K562 (cell line): Measurements from ENCODE around the gene CMIP. TPM values are rescaled to one million over a fixed set of nuclear protein-coding genes. Genes with fewer than 3 reads are reported as not detected.
A peak's percentile ranks its signal among the peaks of the same experiment; 100 is the strongest.

Experiments used
- ATAC-seq: fragments of 200-7000 bp; cut with Tn5 transposase; 3 replicates; pipeline ENCODE4 v1.9.1; 2020; ENCODE audit warnings: moderate library complexity
- BruUV-seq: library from RNA; stranded (reverse); fragments of 400-500 nt; replicated peaks from 2 replicates; lab custom pipeline; 2021; lab: Mats Ljungman, UMichigan
- CTCF ChIA-PET: fragments of 300-600 bp; formaldehyde crosslinking; extraction: SDS; loops from one replicate; lab custom pipeline; 2021; ENCODE audit warnings: low intra/inter-chr PET ratio; lab: Yijun Ruan, JAX
- POLR2A ChIA-PET: fragments of 300-600, 350-650 bp; sonication (Branson Sonifier 250); formaldehyde crosslinking; extraction: SDS; loops from one replicate; lab custom pipeline; 2021; ENCODE audit warnings: antibody characterized with exemption, inconsistent platforms; lab: Yijun Ruan, JAX
- DNase-seq, 4 experiments: peaks; one replicate each; pipeline versions ENCODE4 v3.0.0 to v3.0.0-alpha.2; 2011 to 2018; ENCODE audit warnings: low spot score in 3 of 4, mixed read lengths in 3 of 4; ENCODE audit errors: extremely low read depth in 1 of 4
- FAIRE-seq: peaks from 2 replicates; lab custom pipeline; 2011; peaks lifted over from hg19 to GRCh38; lab: Jason Lieb, UNC
- H2AFZ ChIP-seq: 2 replicates; pipeline ENCODE4 v1.6.0; 2011; ENCODE audit warnings: low read depth, low read length, control low read depth, inconsistent platforms
- H3K27ac ChIP-seq: fragments of 200-600 bp; 3 replicates; pipeline ENCODE4 v1.8.0; 2011; ENCODE audit warnings: low read depth, mild to moderate bottlenecking, control low read depth, inconsistent platforms, low read length, moderate library complexity, mixed read lengths; ENCODE audit errors: extremely low read depth
- H3K27me3 ChIP-seq, 2 experiments: fragments of 300-600 bp in 1 of 2; 2 replicates in 1 of 2; 3 replicates in 1 of 2; pipeline versions ENCODE4 v1.6.0 to v1.8.0; 2011; ENCODE audit warnings: inconsistent platforms in 2 of 2, low read length in 2 of 2, mild to moderate bottlenecking in 1 of 2, mixed read lengths in 1 of 2, moderate library complexity in 1 of 2; ENCODE audit not compliant: control insufficient read depth in 2 of 2, insufficient read depth in 2 of 2
- H3K36me3 ChIP-seq: fragments of 300-600 bp; 3 replicates; pipeline ENCODE4 v1.8.0; 2011; ENCODE audit warnings: mild to moderate bottlenecking, low read length, inconsistent platforms; ENCODE audit not compliant: control insufficient read depth, insufficient read depth
- H3K4me1 ChIP-seq, 2 experiments: fragments of 200-600 bp in 1 of 2; replicated peaks in 1 of 2; 2 replicates in 1 of 2; 3 replicates in 1 of 2; pipeline versions ENCODE4 v1.5.1 to v1.8.0; 2011; ENCODE audit warnings: inconsistent platforms in 2 of 2, low read length in 2 of 2, mild to moderate bottlenecking in 1 of 2, mixed read lengths in 1 of 2, moderate library complexity in 1 of 2; ENCODE audit not compliant: control insufficient read depth in 2 of 2, insufficient read depth in 2 of 2
- H3K4me2 ChIP-seq: 2 replicates; pipeline ENCODE4 v1.6.1; 2011; ENCODE audit warnings: low read length, control low read depth, inconsistent platforms, mixed read lengths; ENCODE audit not compliant: insufficient read depth
- H3K4me3 ChIP-seq: fragments of 200-600 bp; sonication (generic), shearing (Covaris generic); 2 replicates; pipeline ENCODE4 v1.5.1; 2016; ENCODE audit warnings: control low read depth, inconsistent platforms
- H3K79me2 ChIP-seq: fragments of 200-600 bp; 3 replicates; pipeline ENCODE4 v1.8.0; 2011; ENCODE audit warnings: low read length, inconsistent platforms; ENCODE audit not compliant: control insufficient read depth, insufficient read depth
- H3K9ac ChIP-seq, 2 experiments: 2 replicates each; pipeline versions ENCODE4 v1.6.0 to v1.6.1; 2011; ENCODE audit warnings: low read depth in 2 of 2, low read length in 2 of 2, control low read depth in 1 of 2, inconsistent platforms in 1 of 2, mild to moderate bottlenecking in 1 of 2, mixed read lengths in 1 of 2; ENCODE audit not compliant: insufficient read depth in 1 of 2
- H3K9me1 ChIP-seq: one replicate; pipeline ENCODE4 v1.6.0; 2011; ENCODE audit warnings: inconsistent platforms, mild to moderate bottlenecking, low read length, moderate library complexity; ENCODE audit not compliant: control insufficient read depth, insufficient read depth
- H3K9me3 ChIP-seq: replicated peaks from 2 replicates; pipeline ENCODE4 v1.5.1; 2011; ENCODE audit warnings: low read depth, low read length, inconsistent platforms; ENCODE audit not compliant: control insufficient read depth, insufficient read depth
- H4K20me1 ChIP-seq: replicated peaks from 2 replicates; pipeline ENCODE4 v1.6.1; 2011; ENCODE audit warnings: low read length, inconsistent platforms, mixed read lengths; ENCODE audit not compliant: control insufficient read depth, insufficient read depth
- EP300 ChIP-seq: IDR thresholded peaks from 2 replicates; pipeline ENCODE4 v1.6.1; 2012; ENCODE audit warnings: low read length, improper control_type of control experiment
- FOXA1 ChIP-seq: fragments of 450-650 bp; IDR thresholded peaks from 2 replicates; pipeline ENCODE4 v1.6.1; 2016; ENCODE audit warnings: mild to moderate bottlenecking, borderline replicate concordance
- HOXB6 ChIP-seq: fragments of 250-450 bp; sonication (Bioruptor Pico); IDR thresholded peaks from 2 replicates; pipeline ENCODE4 v1.5.1; 2022; ENCODE audit warnings: mild to moderate bottlenecking, borderline replicate concordance
- KDM4B ChIP-seq, 2 experiments: fragments of 450-650 bp in 1 of 2; sonication (generic) in 1 of 2; IDR thresholded peaks; 2 replicates each; pipeline ENCODE4 v1.6.1; 2016 to 2017; ENCODE audit warnings: borderline replicate concordance in 2 of 2, antibody characterized with exemption in 1 of 2, low read depth in 1 of 2, mild to moderate bottlenecking in 1 of 2
- MYC ChIP-seq, 2 experiments: fragments of 250-450 bp in 1 of 2; sonication (Bioruptor Pico) in 1 of 2; IDR thresholded peaks; 2 replicates each; pipeline versions ENCODE4 v1.5.1 to v1.6.1; 2012 to 2021; ENCODE audit warnings: low read depth in 2 of 2, borderline replicate concordance in 1 of 2, improper control_type of control experiment in 1 of 2, low read length in 1 of 2, mild to moderate bottlenecking in 1 of 2, moderate library complexity in 1 of 2
- NRF1 ChIP-seq, 2 experiments: fragments of 450-650 bp; IDR thresholded peaks in 1 of 2; conservative IDR thresholded peaks in 1 of 2; 2 replicates each; pipeline ENCODE4 v1.6.1; 2014; ENCODE audit warnings: mild to moderate bottlenecking in 2 of 2
- POLR2AphosphoS5 ChIP-seq: IDR thresholded peaks from 2 replicates; pipeline ENCODE4 v1.6.1; 2011; ENCODE audit warnings: mild to moderate bottlenecking, low read depth, low read length, moderate library complexity; ENCODE audit not compliant: control insufficient read depth, insufficient read depth
- POLR2G ChIP-seq: fragments of 200-400 bp; formaldehyde crosslinking; IDR thresholded peaks from 2 replicates; pipeline ENCODE4 v1.6.1; 2017; ENCODE audit warnings: low read depth, mild to moderate bottlenecking, antibody characterized with exemption, low read length, moderate library complexity
- POLR3A ChIP-seq: IDR thresholded peaks from 2 replicates; pipeline ENCODE4 v1.6.1; 2011; ENCODE audit warnings: borderline replicate concordance, mild to moderate bottlenecking, moderate library complexity; ENCODE audit not compliant: insufficient read length, insufficient read depth; ENCODE audit errors: extremely low read depth
- PTRF ChIP-seq: fragments of 450-650 bp; IDR thresholded peaks from 2 replicates; pipeline ENCODE4 v1.6.1; 2016; ENCODE audit warnings: mild to moderate bottlenecking, missing genetic modification characterization, missing compliant biosample characterization
- PTTG1 ChIP-seq: fragments of 450-650 bp; IDR thresholded peaks from 2 replicates; pipeline ENCODE4 v1.6.1; 2016; ENCODE audit warnings: low read depth, mild to moderate bottlenecking, missing genetic modification characterization, missing compliant biosample characterization
- RAD51 ChIP-seq: fragments of 450-650 bp; IDR thresholded peaks from 2 replicates; pipeline ENCODE4 v1.7.1; 2016; ENCODE audit warnings: low read depth, mild to moderate bottlenecking, borderline replicate concordance
- ZNF121 ChIP-seq: sonication (generic); formaldehyde crosslinking; conservative IDR thresholded peaks from 2 replicates; pipeline ENCODE4 v1.8.0; 2022; ENCODE audit warnings: missing genetic modification reagents
- ZNF384 ChIP-seq: IDR thresholded peaks from 2 replicates; pipeline ENCODE4 v1.6.1; 2012; ENCODE audit warnings: low read depth, low read length, improper control_type of control experiment
- ZSCAN32 ChIP-seq: fragments of 450-650 bp; formaldehyde crosslinking; IDR thresholded peaks from 2 replicates; pipeline ENCODE4 v1.4.0; 2020; ENCODE audit warnings: mild to moderate bottlenecking, moderate library complexity
- WGBS: fragments of 100-300 bp; shearing (Covaris generic); methylation state at CpG from one replicate; pipeline ENCODE4 v1.1.6; 2016; ENCODE audit warnings: low coverage, mixed read lengths; ENCODE audit not compliant: insufficient coverage; ENCODE audit errors: missing lambda C conversion rate; 5-methylcytosine and 5-hydroxymethylcytosine counted together
- in situ Hi-C: fragments of 300-500 bp; cut with MboI; formaldehyde crosslinking; loops from 4 replicates; pipeline ENCODE4 v1.15.0; 2018; ENCODE audit warnings: inconsistent platforms, mixed read lengths
- intact Hi-C: fragments of 100-400 bp; cut with micrococcal nuclease; formaldehyde crosslinking; loops from 2 replicates; pipeline ENCODE4 v1.14.2; 2022
- polyA plus RNA-seq, 8 experiments: library from polyadenylated mRNA; depleted of rRNA in 4 of 8; stranded (reverse) in 5 of 8; unstranded in 3 of 8; fragments of >200 nt; fragmentation: Nextera tagmentation in 2 of 8; fragmentation: Illumina TruSeq in 1 of 8; extraction: Ambion mirVana in 2 of 8; extraction: Trizol in 1 of 8; gene quantifications; 2 replicates each; pipeline versions ENCODE4 v1.2.1 to v1.2.3, GENCODE V29; 2011 to 2014; ENCODE audit warnings: inconsistent platforms in 1 of 8, missing spikeins in 1 of 8
- total RNA-seq, 7 experiments: library from RNA; depleted of rRNA in 6 of 7; stranded (reverse); fragments of >200 nt in 6 of 7; fragmentation: Illumina TruSeq in 2 of 7; extraction: Trizol in 2 of 7; gene quantifications; 2 replicates each; pipeline versions ENCODE4 v1.2.1 to v1.2.3, GENCODE V29; 2011 to 2021; ENCODE audit warnings: low replicate concordance in 1 of 7
- TF ChIP-seq, protein P1 (sequence below): sonication (generic); formaldehyde crosslinking; IDR thresholded peaks from 2 replicates; pipeline ENCODE4 v1.8.1; 2023; ENCODE audit warnings: mild to moderate bottlenecking, missing genetic modification reagents

CMIP gene
- total and polyA plus RNA-seq, 9 of the 15 experiments (the other 6 are each of a cell fraction or from before 2014, with no cell fraction given), result 0.94 to 82.5 (median 10.3) TPM

DNA sequence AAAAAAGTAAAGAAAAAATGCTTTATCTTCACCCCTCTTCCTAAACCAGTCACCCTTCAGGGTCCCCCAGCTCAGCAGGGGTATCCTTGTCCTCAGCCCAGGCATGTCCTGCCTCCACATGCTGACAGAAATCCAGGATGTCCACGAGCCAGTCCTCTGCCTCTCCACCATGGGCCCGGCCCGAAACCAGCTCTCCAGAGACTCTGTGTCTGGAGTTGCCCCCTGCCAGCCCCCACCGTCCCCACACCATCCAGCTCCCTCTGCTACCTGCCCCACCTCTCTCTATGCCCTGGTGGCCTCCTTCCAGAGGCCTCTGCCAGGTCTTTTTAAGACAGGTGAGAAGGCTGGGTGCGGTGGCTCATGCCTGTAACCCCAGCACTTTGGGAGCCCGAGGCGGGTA, 268.1 kb downstream of the CMIP start:
- CTCF ChIA-PET, result no interaction called here
- TSS peak; percentile 81 for BruUV-seq

DNA sequence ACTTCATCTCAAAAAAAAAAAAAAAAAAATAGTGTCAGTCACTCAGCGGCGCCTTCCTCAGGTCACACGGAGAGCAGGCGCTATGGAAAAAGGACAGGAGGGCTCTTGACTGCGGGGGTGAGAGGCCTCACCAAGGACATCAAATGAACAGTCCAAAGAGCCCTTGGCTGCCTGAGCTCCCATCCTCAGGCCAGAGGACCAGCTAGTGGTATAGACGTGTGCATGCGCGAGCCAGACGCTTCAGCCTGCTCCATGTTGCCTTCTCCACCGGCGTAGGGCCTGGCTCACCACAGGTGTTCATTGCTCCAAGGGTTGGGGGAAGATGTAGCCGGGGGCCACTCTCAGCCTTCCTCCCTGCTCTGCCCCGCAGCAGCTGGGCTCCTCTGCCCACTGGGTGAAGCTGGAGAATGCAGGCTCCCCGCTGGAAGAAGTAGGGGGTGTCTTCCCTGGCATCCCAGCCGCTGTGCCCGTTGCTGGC, 268.7 kb downstream of the CMIP start:
- BruUV-seq, result no TSS peak
- H3K9ac ChIP-seq, result no peak overlapping the region
- TF ChIP-seq ZNF384 (peak; percentile 82), ZSCAN32 (no peak), POLR2G (peak; percentile 50; the same call in 1 of the 2 replicates), KDM4B (IDR thresholded peaks at IDR 0.05; ENCODE audit: borderline replicate concordance in 2 of 2, low read depth in 1 of 2) (no peak), POLR2AphosphoS5 (no peak), EP300 (no peak), NRF1 (conservative IDR thresholded peaks at IDR 0.05 in 1 of 2, IDR thresholded peaks at IDR 0.05 in 1 of 2) (0 out of 4 replicates have a peak, but pooled peaks of 1 of the 2 experiments have one; percentile 11), MYC (IDR thresholded peaks at IDR 0.05; ENCODE audit: low read depth, low read length) (no peak), MYC (CRISPR knock-in tag; IDR thresholded peaks at IDR 0.05; ENCODE audit: borderline replicate concordance, low read depth) (0 out of 2 replicates have a peak, but pooled peaks have one; percentile 46), HOXB6 (CRISPR knock-in tag) (no peak)
- TF ChIP-seq, protein P1, sequence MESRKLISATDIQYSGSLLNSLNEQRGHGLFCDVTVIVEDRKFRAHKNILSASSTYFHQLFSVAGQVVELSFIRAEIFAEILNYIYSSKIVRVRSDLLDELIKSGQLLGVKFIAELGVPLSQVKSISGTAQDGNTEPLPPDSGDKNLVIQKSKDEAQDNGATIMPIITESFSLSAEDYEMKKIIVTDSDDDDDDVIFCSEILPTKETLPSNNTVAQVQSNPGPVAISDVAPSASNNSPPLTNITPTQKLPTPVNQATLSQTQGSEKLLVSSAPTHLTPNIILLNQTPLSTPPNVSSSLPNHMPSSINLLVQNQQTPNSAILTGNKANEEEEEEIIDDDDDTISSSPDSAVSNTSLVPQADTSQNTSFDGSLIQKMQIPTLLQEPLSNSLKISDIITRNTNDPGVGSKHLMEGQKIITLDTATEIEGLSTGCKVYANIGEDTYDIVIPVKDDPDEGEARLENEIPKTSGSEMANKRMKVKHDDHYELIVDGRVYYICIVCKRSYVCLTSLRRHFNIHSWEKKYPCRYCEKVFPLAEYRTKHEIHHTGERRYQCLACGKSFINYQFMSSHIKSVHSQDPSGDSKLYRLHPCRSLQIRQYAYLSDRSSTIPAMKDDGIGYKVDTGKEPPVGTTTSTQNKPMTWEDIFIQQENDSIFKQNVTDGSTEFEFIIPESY (CRISPR knock-in tag), result peak; percentile 98

More for the DNA sequence above, 268.1 kb downstream of the CMIP start:
- in situ Hi-C loops, result no loop called here
- Histone ChIP-seq H3K9me1 (no peaks in the 10 kb centered on the region), H3K27me3 (no peaks in the 10 kb centered on the region)
- POLR2A ChIA-PET, result interaction anchor here (0.5 to 1.0 kb wide), 5 partner anchors 20 to 341 kb away, joined by 3 to 5 read pairs (median 4); no protein-coding TSS in a partner anchor
- TF ChIP-seq ZNF121 (CRISPR knock-in tag), result no peak
- TF ChIP-seq PTTG1, result no peak
- TF ChIP-seq FOXA1, result no peak
- TF ChIP-seq POLR3A, result peak; percentile 48
- TF ChIP-seq PTRF, result no peak
- no peak for TF ChIP-seq RAD51
- TF ChIP-seq, all 486 proteins: peak for 1
- H3K4me2 ChIP-seq, result no peak overlapping the region
- no peaks in the 10 kb centered on the region for H3K79me2 ChIP-seq
- FAIRE-seq (no peak), DNase-seq (no peak), ATAC-seq (peak; percentile 5; the same call in 2 of the 3 replicates)
- 78% methylated on average over 4 of the region's 7 CpGs for WGBS
- H3K4me3 ChIP-seq, result no peak overlapping the region
- no peak overlapping the region for H3K27ac ChIP-seq
- no peak overlapping the region for H2AFZ ChIP-seq
- H3K4me1 ChIP-seq, result peaks cover 17 to 30% of the 10 kb centered on the region in 2 experiments
- no peak overlapping the region for H3K9ac ChIP-seq
- H3K36me3 ChIP-seq, result peaks cover 19% of the 10 kb centered on the region; the same call in 2 of the 3 replicates
- H3K9me3 ChIP-seq, result no peaks in the 10 kb centered on the region
- no peaks in the 10 kb centered on the region; the same call in 1 of the 2 replicates for H4K20me1 ChIP-seq
- intact Hi-C loops, result no loop called here

More for the DNA sequence above, 268.7 kb downstream of the CMIP start:
- H3K4me2 ChIP-seq, result no peak overlapping the region
- H4K20me1 ChIP-seq, result no peaks in the 10 kb centered on the region; the same call in 1 of the 2 replicates
- CTCF ChIA-PET, result interaction anchor here (0.5 kb wide), 1 partner anchor 532 kb away, joined by 3 read pairs; no protein-coding TSS in a partner anchor
- peaks cover 17 to 30% of the 10 kb centered on the region in 2 experiments for H3K4me1 ChIP-seq
- ATAC-seq, result peak; percentile 22
- H3K79me2 ChIP-seq, result no peaks in the 10 kb centered on the region
- H3K4me3 ChIP-seq, result no peak overlapping the region
- H3K9me1 ChIP-seq, result no peaks in the 10 kb centered on the region
- H2AFZ ChIP-seq, result no peak overlapping the region
- no peak for FAIRE-seq
- POLR2A ChIA-PET, result interaction anchor here (0.5 to 1.0 kb wide), 8 partner anchors 11 to 342 kb away, joined by 3 to 5 read pairs (median 3); no protein-coding TSS in a partner anchor
- no peaks in the 10 kb centered on the region for H3K9me3 ChIP-seq
- DNase-seq, result peak in 1 of 4 experiments; percentile 18
- H3K27ac ChIP-seq, result no peak overlapping the region
- no peaks in the 10 kb centered on the region for H3K27me3 ChIP-seq
- 62% methylated on average over 16 of the region's 16 CpGs for WGBS
- peaks cover 13% of the 10 kb centered on the region; the same call in 2 of the 3 replicates for H3K36me3 ChIP-seq
- in situ Hi-C loops (no loop called here), intact Hi-C loops (no loop called here)
